ENCODE measurements around the gene IDH2.
"Not testable (repeated sequence)": the region's sequence is repeated elsewhere in the genome, so short reads cannot be mapped to it uniquely, and the experiment has no call there.

The IDH2 gene

DNA sequence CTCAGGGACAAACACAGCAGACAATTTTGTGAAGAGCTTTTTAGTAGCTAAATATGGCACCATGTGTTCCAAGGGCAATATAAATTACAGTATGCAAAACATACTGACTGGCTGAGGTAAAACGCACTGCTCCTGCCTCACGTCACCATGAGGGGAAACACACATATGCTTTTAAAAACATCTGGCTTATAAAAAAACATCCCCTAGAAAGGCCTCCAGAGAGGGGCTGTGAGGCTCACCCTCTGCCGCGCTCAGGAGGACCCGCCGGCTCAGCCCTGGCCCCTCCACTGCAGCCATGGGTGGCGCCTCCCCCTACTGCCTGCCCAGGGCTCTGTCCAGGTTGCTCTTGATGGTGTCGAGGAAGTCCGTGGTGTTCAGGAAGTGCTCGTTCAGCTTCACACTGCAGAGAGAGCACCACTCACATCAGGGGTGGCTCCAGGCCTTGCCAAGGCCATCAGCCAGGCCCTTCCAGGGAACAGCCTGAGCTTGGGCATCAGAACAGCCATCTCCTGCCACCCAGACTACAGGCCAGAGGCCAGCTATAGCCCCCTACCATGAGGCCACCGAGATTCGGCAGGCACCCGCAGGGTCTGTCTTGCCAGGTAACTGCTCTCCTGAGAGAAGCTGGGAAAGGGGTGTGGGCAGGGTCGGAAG, 18.2 kb downstream of the IDH2 start:
- no peak for DNase-seq (ENCODE audit: low read depth)

DNA sequence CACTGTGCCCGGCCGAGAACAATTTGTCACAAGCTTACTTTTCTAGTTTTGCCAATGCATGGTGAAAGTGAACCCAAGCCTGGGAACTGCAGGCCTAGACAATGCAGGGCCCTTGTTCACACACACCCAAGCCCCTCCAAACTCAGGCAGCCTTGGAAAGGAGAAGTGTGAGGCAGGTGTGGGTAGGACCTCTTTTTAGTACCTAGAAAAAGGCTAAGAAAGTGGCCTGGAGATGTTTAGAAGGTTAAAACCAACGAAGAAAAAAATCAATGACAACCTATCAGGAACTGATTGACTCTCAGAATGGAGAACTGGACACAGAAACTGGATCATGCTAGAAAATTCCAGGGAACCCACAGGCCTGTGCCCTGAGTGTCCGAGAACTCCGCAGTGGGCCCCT, 18.8 kb downstream of the IDH2 start:
- no peak for DNase-seq (ENCODE audit: low read depth)

DNA sequence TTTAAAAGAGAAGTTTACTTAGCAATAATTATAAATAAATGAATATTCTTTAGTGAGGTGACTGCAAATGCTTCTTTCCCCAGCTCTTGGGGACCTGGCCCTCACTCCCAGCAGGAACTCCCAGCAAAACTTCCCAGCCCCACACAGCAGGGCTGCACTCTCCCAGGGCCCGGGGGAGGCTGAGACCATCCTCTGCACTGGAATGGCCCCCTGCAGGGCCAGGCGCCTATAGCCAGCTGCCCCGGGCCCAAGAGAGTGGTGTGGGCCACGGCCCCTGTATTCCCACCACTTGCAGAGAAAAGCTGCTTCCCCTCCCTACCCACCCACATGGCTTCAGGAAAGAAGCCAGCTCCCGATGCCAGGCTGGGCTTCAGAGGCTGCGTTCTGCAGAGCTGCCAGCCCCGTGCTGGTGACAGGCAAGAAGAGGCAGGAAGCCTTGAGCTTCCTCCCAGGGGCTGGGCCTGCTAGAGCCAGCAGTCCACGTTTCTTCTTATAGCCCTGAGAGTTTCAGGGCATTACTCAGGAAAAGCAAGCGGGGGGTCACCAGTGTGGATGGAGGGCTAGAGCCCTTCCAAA, 20.0 kb downstream of the IDH2 start:
- no peak for DNase-seq (ENCODE audit: low read depth)

GRCh38 chr15:90080818-90081393, 21.4 kb downstream of the IDH2 start:
- no peak for DNase-seq (ENCODE audit: low read depth)

DNA sequence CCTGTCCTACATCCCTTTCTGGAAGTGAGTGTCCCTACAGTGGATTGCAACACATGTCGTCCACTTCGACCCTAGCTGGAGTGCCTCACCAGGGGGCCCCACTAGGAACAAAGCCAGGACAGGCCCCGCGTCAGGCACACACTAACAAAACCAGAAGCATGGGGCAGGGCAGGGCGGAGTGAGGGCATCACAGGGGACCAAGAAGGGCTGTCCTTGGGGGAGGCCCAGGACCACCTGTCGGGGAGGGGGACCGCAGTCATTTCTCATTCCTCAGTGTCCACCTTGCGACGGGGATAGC, 21.9 kb downstream of the IDH2 start:
- no peak for DNase-seq (ENCODE audit: low read depth)

DNA sequence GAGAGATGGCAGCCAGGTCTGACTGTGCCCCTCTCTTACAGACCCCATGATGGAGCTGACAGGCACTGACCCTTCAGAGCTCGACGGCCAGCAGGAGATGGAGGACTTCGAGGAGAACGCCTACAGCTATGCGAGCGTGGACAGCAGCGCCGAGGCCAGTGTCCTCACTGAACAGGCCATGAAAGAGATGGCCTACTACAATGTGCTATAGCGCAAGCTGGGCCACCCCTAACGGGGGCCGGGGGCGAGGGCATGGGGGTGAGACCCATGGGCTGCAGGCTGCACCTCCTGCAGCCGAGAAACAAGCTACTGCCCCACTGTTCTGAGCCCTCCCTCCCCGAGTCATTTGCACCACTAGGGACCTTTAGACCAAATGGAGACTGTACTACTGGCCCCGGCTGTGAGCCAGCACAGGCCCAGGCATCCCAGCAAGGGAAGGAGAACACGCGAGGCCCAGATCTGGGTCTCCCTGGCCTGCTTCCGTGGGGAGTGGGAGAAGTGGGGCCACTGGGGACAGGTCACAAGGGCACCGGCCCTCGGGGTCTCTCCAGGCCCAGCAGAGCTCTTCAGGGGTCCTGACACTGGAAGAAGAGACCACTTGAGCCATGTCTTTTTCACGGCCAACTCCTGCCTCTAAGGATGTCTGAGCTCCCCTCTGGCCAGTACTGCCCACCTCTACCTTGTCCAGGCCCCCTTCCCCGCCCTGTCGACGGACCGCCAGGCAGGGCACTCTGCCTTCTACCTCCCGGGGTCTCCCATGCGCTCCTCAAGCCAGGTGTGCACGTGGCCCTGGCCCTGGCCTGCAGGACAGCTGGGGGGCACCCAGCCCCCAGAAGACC, 22.4 kb downstream of the IDH2 start:
- no peak for DNase-seq (ENCODE audit: low read depth)

GRCh38 chr15:90078965-90079364, 23.3 kb downstream of the IDH2 start:
- DNase-seq (ENCODE audit: low read depth): no peak

DNA sequence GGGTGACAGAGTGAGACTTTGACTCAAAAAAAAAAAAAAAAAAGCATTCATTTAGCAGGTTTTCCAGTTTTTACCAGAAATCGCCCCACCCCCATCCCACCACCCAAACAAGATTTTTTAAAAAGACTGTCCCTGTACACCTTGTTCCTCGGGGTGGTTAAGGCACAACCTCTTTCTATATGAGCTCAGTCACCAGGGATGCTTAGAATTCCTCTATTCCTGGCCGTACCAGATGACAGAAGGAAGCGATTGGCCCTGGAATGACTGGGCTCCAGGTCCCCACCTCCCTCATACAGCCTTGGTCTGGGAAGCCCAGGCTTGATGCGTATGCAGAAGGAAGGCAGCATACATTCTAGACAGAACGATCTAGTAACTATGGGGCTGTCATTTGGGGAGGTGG, 25.6 kb downstream of the IDH2 start:
- no peak for DNase-seq (ENCODE audit: low read depth)

GRCh38 chr15:90075420-90076289, 26.6 kb downstream of the IDH2 start:
- DNase-seq (ENCODE audit: low read depth): no peak

DNA sequence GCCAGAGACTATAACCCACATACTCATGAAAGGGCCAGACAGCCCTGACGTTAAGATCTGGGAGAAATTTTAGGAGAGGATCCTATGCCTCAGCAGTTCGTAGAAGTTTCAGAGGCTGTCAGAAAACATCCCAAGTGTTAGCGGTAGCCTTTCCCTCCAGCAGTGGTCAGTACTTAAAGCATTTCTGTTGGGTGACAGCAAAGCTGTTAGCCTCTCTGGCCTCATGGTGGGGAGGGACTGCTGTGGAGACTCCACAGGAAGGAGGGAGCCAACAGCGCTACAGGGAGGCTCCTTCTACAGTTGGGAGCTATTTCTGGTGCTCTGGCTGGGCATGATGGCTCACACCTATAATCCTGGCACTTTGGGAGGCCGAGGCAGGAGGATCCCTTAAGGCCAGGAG, 27.4 kb downstream of the IDH2 start:
- DNase-seq (ENCODE audit: low read depth): no peak

GRCh38 chr15:90074023-90074422, 28.2 kb downstream of the IDH2 start:
- DNase-seq (ENCODE audit: low read depth): no peak

DNA sequence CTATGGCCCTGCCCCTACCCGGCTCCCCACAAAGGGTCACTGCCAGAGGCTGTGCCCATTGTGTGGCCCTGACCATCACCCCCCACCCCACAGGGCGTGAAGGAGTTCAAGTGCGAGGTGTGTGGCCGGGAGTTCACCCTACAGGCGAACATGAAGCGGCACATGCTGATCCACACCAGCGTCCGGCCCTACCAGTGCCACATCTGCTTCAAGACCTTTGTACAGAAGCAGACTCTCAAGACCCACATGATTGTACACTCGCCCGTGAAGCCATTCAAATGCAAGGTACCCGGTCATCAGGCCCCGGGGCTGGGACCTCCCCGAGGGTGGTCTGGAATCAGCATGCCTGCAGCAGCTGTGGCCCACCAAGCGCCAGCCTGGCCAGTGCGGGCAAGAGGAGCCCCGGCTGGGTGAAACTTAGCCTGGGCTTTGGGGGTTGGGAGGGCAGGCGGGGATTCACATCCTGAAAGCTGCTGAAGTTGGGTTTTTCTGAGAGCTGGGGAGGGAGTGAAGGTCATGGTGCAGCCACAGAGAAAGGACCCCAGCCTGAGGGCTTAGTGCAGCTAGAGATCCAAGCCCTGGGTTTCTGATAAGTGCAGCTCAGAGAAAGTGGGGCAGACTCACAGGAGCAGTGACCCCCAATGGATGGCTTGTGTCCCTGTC, 29.2 kb downstream of the IDH2 start:
- DNase-seq (ENCODE audit: low read depth): no peak

- peak; percentile 78 for DNase-seq (ENCODE audit: low read depth)
Measured at GRCh38 chr15:90071220-90071807, 31.0 kb downstream of the IDH2 start.

DNA sequence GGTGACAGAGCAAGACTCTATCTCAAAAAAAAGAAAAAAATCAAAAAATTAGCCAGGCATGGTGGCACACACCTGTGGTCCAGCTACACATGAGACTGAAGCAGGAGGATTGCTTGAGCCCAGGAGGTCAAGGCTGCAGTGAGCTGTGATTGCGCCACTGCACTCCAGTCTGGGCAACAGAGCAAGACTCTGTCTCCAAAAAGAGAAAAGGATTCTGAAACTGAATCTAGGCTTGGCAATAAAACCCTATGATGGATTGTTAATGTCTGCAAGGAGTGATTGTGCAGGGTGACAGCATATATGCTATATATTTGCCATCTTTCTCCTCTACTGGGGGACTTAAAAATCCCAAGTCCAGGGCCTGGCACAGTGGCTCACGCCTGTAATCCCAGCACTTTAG, 31.6 kb downstream of the IDH2 start:
- DNase-seq (ENCODE audit: low read depth): not testable (repeated sequence)

GRCh38 chr15:90067953-90068606, 34.2 kb downstream of the IDH2 start:
- no peak for DNase-seq (ENCODE audit: low read depth)

DNA sequence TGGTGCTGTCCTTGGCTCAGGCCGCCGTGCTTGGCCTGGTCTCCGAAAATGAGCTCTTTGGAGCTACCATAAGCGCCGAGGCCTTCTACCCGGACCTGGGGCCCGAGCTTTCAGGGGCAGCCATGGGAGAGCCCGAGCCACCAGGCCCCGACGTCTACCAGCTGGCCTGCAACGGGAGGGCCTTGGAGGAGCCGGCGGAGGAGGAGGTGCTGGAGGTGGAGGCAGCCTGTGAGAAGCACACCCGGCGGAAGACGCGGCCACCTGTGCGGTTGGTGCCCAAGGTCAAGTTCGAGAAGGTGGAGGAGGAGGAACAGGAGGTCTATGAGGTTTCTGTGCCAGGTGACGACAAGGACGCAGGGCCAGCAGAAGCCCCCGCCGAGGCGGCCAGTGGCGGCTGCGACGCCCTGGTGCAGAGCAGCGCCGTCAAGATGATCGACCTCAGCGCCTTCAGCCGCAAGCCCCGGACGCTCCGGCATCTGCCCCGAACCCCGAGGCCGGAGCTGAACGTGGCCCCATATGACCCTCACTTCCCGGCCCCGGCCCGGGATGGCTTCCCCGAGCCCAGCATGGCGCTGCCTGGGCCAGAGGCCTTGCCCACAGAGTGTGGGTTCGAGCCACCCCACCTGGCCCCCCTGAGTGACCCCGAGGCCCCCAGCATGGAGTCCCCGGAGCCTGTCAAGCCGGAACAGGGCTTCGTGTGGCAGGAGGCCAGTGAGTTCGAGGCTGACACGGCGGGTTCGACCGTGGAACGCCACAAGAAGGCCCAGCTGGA, 34.9 kb downstream of the IDH2 start:
- DNase-seq (ENCODE audit: low read depth): no peak

DNA sequence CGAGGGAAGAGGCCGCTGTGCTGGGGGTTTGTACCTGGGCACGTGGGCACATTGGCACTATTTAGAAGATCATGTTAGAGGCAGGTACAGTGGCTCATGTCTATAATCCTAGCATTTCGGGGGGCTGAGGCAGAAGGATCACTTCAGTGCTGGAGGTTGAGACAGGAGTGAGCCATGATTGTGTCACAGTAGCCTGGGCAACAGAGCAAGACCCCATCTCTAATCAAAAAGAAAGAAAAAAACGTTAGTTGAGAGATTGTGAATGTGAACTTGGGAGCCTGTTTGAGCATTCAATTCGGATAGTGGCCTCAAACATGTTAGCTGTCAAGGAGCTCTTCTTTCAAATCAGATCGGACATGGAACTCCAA, 36.6 kb downstream of the IDH2 start:
- no peak for DNase-seq (ENCODE audit: low read depth)

DNA sequence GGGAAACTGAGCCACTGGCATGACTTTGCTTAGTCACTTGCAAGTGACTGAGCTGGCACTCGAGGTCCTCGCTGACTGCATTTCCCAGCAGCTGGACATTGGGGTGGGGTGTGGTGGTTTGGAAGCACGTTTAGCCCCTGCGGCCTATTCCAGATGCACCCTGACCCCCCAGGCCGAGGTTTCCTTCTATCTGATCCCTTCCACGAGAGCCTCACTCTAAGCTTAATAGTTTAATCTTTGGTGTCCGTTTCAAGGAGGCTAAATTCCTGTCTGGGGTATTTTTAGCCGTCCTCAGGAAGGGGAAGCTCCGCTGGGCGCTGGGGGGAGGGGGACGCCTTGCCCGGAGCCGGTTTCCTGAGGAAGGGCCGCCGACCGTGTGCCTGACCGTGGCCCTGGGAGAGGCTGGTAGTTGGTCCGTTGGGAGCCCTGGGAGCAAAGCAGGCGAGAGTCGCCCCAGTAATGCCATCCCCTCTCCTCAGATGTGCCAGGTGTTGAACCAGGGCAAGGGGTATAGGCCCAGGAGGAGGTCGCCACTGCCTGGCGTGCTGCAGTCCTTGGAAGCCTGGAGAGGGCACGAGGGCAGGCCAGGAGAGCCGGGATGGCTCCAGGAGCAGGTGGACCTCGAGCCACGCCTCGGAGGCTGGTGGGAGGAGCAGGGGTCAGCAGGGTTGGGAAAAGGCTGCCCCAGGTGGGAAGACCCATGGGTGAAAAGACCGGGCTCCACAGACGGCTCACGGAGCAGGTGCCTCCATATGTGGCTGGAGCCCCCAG, 37.2 kb downstream of the IDH2 start:
- no peak for DNase-seq (ENCODE audit: low read depth)

DNA sequence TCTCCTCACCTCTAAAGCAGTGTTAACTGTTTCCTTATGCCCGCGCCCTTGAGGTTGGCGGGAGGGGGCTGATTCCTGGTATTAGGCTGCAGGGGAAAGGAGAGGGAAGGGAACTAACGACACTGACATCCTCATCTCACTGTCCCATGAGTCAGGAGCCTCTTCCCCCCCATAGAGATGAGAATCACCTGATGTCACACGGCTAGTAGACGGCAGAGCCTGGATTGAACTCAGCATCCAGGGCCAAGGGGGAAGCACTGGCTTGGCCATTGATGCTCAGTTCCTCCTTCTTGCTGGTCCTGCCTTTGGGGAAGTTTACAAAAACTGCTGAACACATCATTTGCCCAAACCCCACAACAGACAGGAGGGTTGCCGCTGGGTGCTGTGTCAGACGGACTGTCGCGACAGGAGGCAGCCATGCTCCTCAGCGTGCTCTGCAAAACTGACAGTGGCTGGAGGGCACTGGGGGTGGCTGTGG, 38.5 kb downstream of the IDH2 start:
- no peak for DNase-seq (ENCODE audit: low read depth)
